Stomach (tissue), 9 donors: ENCODE results near the gene NTN1. TPM values are rescaled to one million over a fixed set of nuclear protein-coding genes. Genes with fewer than 3 reads are reported as not detected.

ENCODE experiments used
- DNase-seq, 2 donors: peaks; one replicate each; pipeline versions ENCODE4 v3.0.0 to v3.0.0-alpha.2; 2013 to 2019
- H3K27ac ChIP-seq, 5 donors: fragments of 200-600 bp in 4 of 5; sonication (generic) in 4 of 5; one replicate each; pipeline ENCODE4 v1.5.1; 2013 to 2019; ENCODE audit warnings: mild to moderate bottlenecking in 1 of 5, moderate library complexity in 1 of 5
- H3K27me3 ChIP-seq, 3 donors: fragments of 200-600 bp; sonication (generic); one replicate each; pipeline ENCODE4 v1.5.1; 2017 to 2019; ENCODE audit warnings: mixed run types in 1 of 3
- H3K36me3 ChIP-seq, 4 donors: fragments of 200-600 bp; sonication (generic); 1 replicate in 3 of 4; 2 replicates in 1 of 4; pipeline ENCODE4 v1.5.1; 2016 to 2019
- H3K4me1 ChIP-seq, 4 donors: fragments of 200-600 bp; sonication (generic); one replicate each; pipeline ENCODE4 v1.5.1; 2016 to 2019
- H3K4me3 ChIP-seq, 4 donors: fragments of 200-600 bp; sonication (generic) in 3 of 4; one replicate each; pipeline ENCODE4 v1.5.1; 2016 to 2019; ENCODE audit warnings: mild to moderate bottlenecking in 1 of 4
- H3K9me3 ChIP-seq, 4 donors: fragments of 200-600 bp; sonication (generic); one replicate each; pipeline ENCODE4 v1.5.1; 2016 to 2019
- EP300 ChIP-seq: sonication (generic); formaldehyde crosslinking; IDR thresholded peaks from one replicate; pipeline ENCODE4 v1.6.1; 2017; ENCODE audit warnings: antibody characterized with exemption
- POLR2A ChIP-seq, 4 donors: fragments of 450-650 bp; IDR thresholded peaks; one replicate each; pipeline ENCODE4 v1.6.1; 2016; ENCODE audit warnings: antibody characterized with exemption in 4 of 4, control low read depth in 2 of 4, mild to moderate bottlenecking in 1 of 4, moderate library complexity in 1 of 4
- POLR2AphosphoS5 ChIP-seq, 3 donors: sonication (generic); formaldehyde crosslinking; IDR thresholded peaks; one replicate each; pipeline ENCODE4 v1.6.1; 2016; ENCODE audit warnings: antibody characterized with exemption in 3 of 3
- WGBS, 5 donors: extraction: QIAGEN DNeasy Blood & Tissue Kit in 3 of 5; methylation state at CpG; one replicate each; pipeline versions ENCODE4 v1.1.5 to v1.1.7; 2013 to 2018; 5-methylcytosine and 5-hydroxymethylcytosine counted together
- intact Hi-C: fragments of 100-400 bp; cut with DNase I; formaldehyde crosslinking; loops from one replicate; pipeline ENCODE4 v1.15.1; 2023; ENCODE audit warnings: low total_unique reads
- polyA plus RNA-seq, 3 donors: library from polyadenylated mRNA; stranded (reverse); fragments of 200-250 nt; gene quantifications; one replicate each; pipeline ENCODE4 v1.2.3, GENCODE V29; 2013
- total RNA-seq, 5 donors: library from RNA; depleted of rRNA; stranded (reverse); fragments of >200 nt; gene quantifications; one replicate each; pipeline versions ENCODE4 v1.1.0 to v1.2.3, GENCODE V29; 2014 to 2016
- TF ChIP-seq, protein P1 (sequence below), 7 experiments: fragments of 450-650 bp in 4 of 7; fragments of 200-600 bp in 3 of 7; sonication (generic) in 3 of 7; IDR thresholded peaks; one replicate each; pipeline ENCODE4 v1.5.1; 2016 to 2019; ENCODE audit warnings: antibody characterized with exemption in 7 of 7, control low read depth in 2 of 7, mild to moderate bottlenecking in 1 of 7
- donor health status: healthy with polysubstance abuse.
- donor health status: Bipolar disorder and iron deficiency.
- donor health status: healthy.

Gene NTN1
- total and polyA plus RNA-seq, 8 donors, result 2.9 to 56.2 (median 9.0) TPM

DNA sequence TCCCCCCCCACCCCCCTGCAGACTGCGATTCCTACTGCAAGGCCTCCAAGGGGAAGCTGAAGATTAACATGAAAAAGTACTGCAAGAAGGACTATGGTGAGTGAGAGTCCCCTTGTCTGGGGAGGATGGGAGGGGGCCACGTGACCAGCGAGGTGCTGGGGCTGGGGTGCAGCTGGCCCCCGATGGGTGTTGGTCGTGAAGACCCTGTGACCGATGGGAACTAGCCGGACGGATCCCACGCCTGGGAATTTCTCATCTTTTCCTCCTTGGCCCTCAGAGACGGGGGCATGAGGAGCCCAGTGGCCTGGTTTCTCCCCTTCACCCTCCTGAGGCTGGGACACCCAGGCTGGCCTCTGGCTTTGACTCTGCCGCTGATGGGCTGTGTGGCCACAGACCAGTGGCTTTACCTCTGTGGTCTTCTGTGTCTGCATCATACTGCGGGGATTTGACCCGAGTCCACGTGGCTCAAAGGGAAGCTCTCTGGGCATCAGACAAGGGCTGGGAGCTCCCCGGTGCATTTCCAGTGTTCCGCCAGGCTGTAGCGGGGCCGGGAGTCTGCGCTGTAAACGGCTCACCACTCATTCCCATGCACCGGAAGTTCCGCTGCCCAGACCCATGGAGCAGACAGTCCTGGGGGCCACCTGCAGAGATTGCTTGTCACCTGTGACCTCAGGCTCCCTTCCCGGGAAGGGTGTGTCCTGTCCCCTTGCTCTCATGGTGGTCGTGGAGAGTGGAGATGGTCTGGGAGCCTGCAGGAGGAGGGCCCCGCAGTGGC, 200.0 kb downstream of the NTN1 start:
- Histone ChIP-seq H3K27me3 (no peaks in the 10 kb centered on the region), H3K4me3 (no peak overlapping the region), H3K27ac (no peak overlapping the region), H3K4me1 (peaks cover 0 to 14% (median 4%) of the 10 kb centered on the region in 4 donors), H3K9me3 (peaks cover under 1 to 2% (median 1%) of the 10 kb centered on the region in 4 donors), H3K36me3 (peaks cover 0 to 20% (median 0%) of the 10 kb centered on the region in 4 donors)
- WGBS, 5 donors, result 87 to 91% (median 89%) methylated on average over 24 to 25 of the region's 25 CpGs
- no peak for TF ChIP-seq POLR2AphosphoS5 (IDR thresholded peaks at IDR 0.05)
- TF ChIP-seq POLR2A (IDR thresholded peaks at IDR 0.05), result no peak
- TF ChIP-seq EP300, result no peak
- TF ChIP-seq, protein P1, sequence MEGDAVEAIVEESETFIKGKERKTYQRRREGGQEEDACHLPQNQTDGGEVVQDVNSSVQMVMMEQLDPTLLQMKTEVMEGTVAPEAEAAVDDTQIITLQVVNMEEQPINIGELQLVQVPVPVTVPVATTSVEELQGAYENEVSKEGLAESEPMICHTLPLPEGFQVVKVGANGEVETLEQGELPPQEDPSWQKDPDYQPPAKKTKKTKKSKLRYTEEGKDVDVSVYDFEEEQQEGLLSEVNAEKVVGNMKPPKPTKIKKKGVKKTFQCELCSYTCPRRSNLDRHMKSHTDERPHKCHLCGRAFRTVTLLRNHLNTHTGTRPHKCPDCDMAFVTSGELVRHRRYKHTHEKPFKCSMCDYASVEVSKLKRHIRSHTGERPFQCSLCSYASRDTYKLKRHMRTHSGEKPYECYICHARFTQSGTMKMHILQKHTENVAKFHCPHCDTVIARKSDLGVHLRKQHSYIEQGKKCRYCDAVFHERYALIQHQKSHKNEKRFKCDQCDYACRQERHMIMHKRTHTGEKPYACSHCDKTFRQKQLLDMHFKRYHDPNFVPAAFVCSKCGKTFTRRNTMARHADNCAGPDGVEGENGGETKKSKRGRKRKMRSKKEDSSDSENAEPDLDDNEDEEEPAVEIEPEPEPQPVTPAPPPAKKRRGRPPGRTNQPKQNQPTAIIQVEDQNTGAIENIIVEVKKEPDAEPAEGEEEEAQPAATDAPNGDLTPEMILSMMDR (IDR thresholded peaks at IDR 0.05), result no peak
- intact Hi-C loops, result no loop called here
- DNase-seq, result no peak

- Histone ChIP-seq H3K4me3 (no peak overlapping the region), H3K27me3 (no peaks in the 10 kb centered on the region), H3K9me3 (no peaks in the 10 kb centered on the region), H3K4me1 (peaks cover 0 to 13% (median 4%) of the 10 kb centered on the region in 4 donors), H3K27ac (no peak overlapping the region), H3K36me3 (peaks cover 0 to 20% (median 0%) of the 10 kb centered on the region in 4 donors)
- TF ChIP-seq POLR2A (IDR thresholded peaks at IDR 0.05) (no peak), EP300 (no peak)
- TF ChIP-seq, protein P1 (IDR thresholded peaks at IDR 0.05), result no peak
- WGBS, 5 donors, result 90 to 95% (median 93%) methylated on average over 2 to 5 of the region's 5 CpGs
- intact Hi-C loops, result no loop called here
- DNase-seq, result no peak
Observed at GRCh38 chr17:9221922-9222180, 200.5 kb downstream of the NTN1 start.

DNA sequence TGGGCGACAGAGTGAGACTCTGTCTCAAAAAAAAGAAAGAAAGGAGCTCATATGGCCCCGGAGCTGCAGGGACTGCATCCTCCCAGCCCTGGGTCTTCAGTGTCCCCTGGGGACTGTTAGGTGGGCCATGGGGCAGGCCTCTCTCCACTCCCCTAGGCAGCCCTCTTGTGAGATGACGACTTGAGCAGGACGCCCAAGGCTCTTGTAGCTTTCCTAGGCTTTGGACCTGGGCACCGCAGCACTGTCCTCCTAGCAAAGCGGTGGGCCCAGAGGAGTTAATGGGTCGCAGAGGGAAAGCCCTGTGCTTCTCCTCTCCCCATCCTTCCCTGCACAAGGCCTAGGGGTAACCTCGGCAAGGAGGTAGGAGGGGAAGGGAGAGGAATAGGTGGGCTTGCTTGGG, 202.2 kb downstream of the NTN1 start:
- no peak for DNase-seq
- no peak overlapping the region for H3K27ac ChIP-seq
- 76 to 85% (median 83%) methylated on average over 8 of the region's 8 CpGs for whole genome bisulfite sequencing, 5 donors
- TF ChIP-seq, protein P1 (IDR thresholded peaks at IDR 0.05), result no peak
- no peak for TF ChIP-seq EP300
- no peak for TF ChIP-seq POLR2A (IDR thresholded peaks at IDR 0.05)
- TF ChIP-seq POLR2AphosphoS5 (IDR thresholded peaks at IDR 0.05), result no peak
- H3K4me1 ChIP-seq, result peaks cover 0 to 15% (median 4%) of the 10 kb centered on the region in 4 donors
- peaks cover 0 to 20% (median 0%) of the 10 kb centered on the region in 4 donors for H3K36me3 ChIP-seq
- intact Hi-C loops, result no loop called here
- no peaks in the 10 kb centered on the region for H3K9me3 ChIP-seq
- H3K27me3 ChIP-seq, result no peaks in the 10 kb centered on the region
- no peak overlapping the region for H3K4me3 ChIP-seq

DNA sequence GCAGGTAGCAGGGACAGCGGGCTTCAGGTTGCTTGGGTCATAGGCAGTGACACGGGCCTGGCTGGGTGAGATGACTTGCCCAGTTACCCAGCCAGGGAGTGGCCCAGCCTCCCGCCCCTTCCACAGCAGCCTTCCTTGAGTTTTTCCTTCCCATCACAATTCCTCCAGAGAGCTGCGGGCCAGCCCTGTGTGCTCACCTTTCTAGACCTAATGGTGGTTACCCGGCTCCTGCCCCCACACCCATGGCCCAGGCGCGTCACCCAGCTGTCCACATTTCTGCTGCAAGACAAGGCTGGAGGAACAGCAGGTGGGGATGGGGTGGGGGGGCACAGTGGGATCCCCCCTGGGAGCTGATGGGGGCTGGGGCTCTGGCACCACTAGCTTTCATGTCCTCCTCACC, 203.2 kb downstream of the NTN1 start:
- Histone ChIP-seq H3K27ac (no peak overlapping the region), H3K9me3 (no peaks in the 10 kb centered on the region), H3K27me3 (no peaks in the 10 kb centered on the region), H3K4me1 (peaks cover 0 to 15% (median 4%) of the 10 kb centered on the region in 4 donors), H3K4me3 (no peak overlapping the region), H3K36me3 (peaks cover 0 to 20% (median 0%) of the 10 kb centered on the region in 4 donors)
- WGBS, 5 donors, result 76 to 91% (median 86%) methylated on average over 6 to 7 of the region's 7 CpGs
- no peak for DNase-seq
- TF ChIP-seq EP300, result no peak
- TF ChIP-seq, protein P1 (IDR thresholded peaks at IDR 0.05), result no peak
- no peak for TF ChIP-seq POLR2AphosphoS5 (IDR thresholded peaks at IDR 0.05)
- no peak for TF ChIP-seq POLR2A (IDR thresholded peaks at IDR 0.05)
- intact Hi-C loops, result no loop called here
